ENCODE measurements around the gene RPS6KA1.
A peak's percentile ranks its signal among the peaks of the same experiment; 100 is the strongest.
"Not testable (repeated sequence)": the region's sequence is repeated elsewhere in the genome, so short reads cannot be mapped to it uniquely, and the experiment has no call there.

Gene RPS6KA1

DNA sequence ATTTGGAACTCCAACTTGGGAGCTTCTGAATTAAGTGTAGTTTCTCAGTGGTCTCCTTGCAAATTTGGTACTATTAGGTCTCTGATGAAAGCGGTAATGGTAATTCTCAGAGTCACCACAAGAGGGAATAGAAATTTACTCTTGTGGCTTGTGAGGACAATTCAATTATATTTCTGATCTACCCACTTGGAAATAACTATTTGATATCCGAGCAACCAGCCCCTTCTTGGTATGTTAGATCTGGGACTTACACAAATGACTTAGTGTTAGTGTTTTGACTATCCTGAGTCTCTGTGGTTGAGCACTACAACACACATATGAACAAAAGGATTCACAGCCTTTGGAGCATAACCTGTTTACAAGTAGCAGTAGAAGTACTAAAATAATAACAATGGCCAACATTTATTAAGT lies 68.1 kb downstream of the RPS6KA1 start:
- H3K4me3 ChIP-seq (ENCODE audit: low read depth, low read length), result no peak overlapping the region
- in situ Hi-C loops (cut with HindIII; ENCODE audit: low sequenced_read_pairs), result no loop called here
- DNase-seq (ENCODE audit: low read depth, low spot score), result peak; percentile 68
- TF ChIP-seq, protein P1, sequence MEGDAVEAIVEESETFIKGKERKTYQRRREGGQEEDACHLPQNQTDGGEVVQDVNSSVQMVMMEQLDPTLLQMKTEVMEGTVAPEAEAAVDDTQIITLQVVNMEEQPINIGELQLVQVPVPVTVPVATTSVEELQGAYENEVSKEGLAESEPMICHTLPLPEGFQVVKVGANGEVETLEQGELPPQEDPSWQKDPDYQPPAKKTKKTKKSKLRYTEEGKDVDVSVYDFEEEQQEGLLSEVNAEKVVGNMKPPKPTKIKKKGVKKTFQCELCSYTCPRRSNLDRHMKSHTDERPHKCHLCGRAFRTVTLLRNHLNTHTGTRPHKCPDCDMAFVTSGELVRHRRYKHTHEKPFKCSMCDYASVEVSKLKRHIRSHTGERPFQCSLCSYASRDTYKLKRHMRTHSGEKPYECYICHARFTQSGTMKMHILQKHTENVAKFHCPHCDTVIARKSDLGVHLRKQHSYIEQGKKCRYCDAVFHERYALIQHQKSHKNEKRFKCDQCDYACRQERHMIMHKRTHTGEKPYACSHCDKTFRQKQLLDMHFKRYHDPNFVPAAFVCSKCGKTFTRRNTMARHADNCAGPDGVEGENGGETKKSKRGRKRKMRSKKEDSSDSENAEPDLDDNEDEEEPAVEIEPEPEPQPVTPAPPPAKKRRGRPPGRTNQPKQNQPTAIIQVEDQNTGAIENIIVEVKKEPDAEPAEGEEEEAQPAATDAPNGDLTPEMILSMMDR (IDR thresholded peaks at IDR 0.05; ENCODE audit: low read depth, low read length), result peak; percentile 59

DNA sequence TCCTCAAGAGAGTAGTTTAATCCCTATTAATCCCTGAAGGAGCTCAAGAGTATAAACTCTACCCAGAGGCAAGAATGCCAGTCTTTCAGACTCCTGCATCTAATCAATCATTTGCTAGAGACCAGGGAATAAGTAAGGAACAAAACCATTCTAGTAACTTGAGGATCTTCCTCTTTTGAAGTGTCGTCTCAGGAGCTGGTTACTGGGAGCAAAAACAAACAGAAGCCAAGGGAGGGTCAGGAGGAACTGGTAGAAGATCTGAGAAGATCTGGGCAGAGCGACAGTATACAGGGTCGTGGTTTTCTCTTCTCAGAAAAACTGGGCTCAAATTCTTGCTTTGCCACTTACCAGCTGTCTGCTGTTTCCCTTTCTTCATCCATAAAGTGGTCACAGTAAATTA lies 69.3 kb downstream of the RPS6KA1 start:
- in situ Hi-C loops (cut with HindIII; ENCODE audit: low sequenced_read_pairs), result no loop called here
- DNase-seq (ENCODE audit: low read depth, low spot score), result no peak
- TF ChIP-seq, protein P1 (IDR thresholded peaks at IDR 0.05; ENCODE audit: low read depth, low read length), result no peak
- no peak overlapping the region for H3K4me3 ChIP-seq (ENCODE audit: low read depth, low read length)

DNA sequence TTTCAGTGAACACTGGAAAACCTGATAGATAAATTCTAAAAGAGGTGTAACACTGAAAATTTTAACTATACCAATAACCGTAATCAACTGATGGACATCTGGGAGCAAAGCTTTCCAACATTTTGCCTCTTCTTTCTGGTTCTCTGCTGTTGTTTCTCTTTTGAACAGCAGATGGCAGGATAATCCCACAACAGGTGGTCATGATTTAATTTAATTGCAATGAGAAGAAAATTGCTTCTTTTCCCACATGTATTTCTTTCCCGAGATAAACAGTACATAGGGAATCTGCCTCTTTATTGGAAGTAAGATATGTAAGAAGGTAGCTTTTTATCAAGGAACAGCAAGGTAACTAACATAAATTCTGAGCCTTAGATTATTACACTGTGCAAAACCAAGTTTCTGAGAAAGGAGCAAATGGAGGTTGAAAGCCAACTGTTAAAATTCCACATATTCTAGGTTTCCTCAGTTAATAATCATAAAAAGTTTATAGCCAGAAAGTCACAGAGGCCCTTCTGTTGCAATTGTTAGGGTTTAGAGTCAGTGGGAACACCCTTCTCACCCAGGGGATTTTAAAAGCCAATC lies 72.9 kb downstream of the RPS6KA1 start:
- TF ChIP-seq, protein P1 (IDR thresholded peaks at IDR 0.05; ENCODE audit: low read depth, low read length), result peak; percentile 76
- peak; percentile 68 for DNase-seq (ENCODE audit: low read depth, low spot score)
- in situ Hi-C loops (cut with HindIII; ENCODE audit: low sequenced_read_pairs), result no loop called here
- H3K4me3 ChIP-seq (ENCODE audit: low read depth, low read length), result no peak overlapping the region

DNA sequence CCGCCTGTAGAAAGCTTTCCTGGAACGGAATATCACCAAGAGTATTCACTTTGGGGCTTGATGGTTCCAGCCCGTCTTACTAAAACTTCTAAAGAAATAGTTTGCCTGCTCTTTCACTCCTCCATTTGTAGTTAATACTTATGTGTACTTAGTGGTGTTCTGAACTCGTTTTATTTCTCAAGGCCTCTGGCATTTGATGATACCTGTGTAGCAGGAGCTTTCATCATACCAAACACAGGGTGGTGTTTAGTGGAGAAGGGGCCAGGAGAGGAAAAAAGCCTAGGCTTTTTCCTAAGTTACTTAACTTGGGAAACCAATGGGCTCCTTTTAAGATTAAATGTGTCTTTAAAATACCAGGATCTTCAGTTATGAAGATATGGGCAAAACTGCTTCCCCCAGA lies 74.3 kb downstream of the RPS6KA1 start:
- H3K4me3 ChIP-seq (ENCODE audit: low read depth, low read length), result no peak overlapping the region
- in situ Hi-C loops (cut with HindIII; ENCODE audit: low sequenced_read_pairs), result no loop called here
- no peak for DNase-seq (ENCODE audit: low read depth, low spot score)
- TF ChIP-seq, protein P1 (IDR thresholded peaks at IDR 0.05; ENCODE audit: low read depth, low read length), result no peak

DNA sequence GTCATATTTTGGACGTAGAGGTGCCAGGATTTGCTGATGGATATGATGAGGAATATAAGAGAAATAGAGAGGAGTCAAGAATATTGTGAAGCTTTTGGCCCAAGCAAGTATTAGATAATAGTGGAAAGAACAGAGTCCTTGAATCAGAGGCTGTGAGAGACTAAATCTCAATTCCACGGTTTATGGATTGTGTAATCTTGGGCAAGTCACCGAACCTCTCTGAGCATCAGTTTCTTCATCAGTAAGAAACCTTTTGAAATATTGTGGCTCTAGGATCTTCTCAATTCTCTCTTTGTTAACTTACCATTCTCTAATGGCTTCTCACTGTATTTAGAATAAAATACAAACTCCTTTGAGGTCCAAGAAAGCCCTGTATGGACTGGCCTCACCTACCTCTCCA lies 77.6 kb downstream of the RPS6KA1 start:
- no peak overlapping the region for H3K4me3 ChIP-seq (ENCODE audit: low read depth, low read length)
- in situ Hi-C loops (cut with HindIII; ENCODE audit: low sequenced_read_pairs), result no loop called here
- DNase-seq (ENCODE audit: low read depth, low spot score), result no peak
- TF ChIP-seq, protein P1 (IDR thresholded peaks at IDR 0.05; ENCODE audit: low read depth, low read length), result no peak

DNA sequence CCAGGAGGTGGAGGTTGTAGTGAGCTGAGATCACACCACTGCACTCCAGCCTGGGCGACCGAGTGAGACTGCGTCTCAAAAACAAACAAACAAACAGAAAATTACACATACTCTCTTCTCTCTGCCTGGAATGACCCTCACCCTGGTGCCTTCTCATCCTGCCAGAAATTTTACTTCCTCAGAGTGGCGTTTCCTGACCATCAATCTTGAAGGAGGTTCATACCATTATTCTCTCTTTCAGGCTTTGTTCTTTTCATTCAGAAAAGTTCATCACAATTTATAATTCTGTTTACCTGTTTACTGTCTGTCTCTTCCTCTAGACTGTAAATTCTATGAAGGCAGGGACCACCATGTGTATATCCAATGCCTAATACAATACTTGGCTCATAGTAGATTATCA lies 79.3 kb downstream of the RPS6KA1 start:
- in situ Hi-C loops (cut with HindIII; ENCODE audit: low sequenced_read_pairs), result no loop called here
- DNase-seq (ENCODE audit: low read depth, low spot score), result no peak
- TF ChIP-seq, protein P1 (IDR thresholded peaks at IDR 0.05; ENCODE audit: low read depth, low read length), result no peak
- no peak overlapping the region for H3K4me3 ChIP-seq (ENCODE audit: low read depth, low read length)

DNA sequence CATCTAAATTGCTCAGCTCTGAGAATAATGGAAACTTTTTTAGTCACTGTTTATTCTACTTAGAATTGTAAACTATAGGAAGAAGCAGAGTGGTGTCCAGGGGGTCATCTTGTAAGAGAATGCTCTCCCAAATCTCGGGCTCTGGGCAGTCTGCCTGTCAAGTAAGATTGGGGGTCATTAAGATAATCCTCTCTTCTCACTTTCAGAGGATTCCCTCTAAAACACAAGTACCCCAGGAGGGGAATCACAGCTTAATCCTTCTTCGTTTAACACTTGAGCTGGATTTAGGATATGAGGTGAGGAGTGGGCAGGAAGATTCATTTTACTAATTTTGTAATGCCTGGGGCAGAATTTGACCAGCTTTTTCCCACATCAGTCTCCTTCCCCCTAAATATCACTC lies 81.2 kb downstream of the RPS6KA1 start:
- DNase-seq (ENCODE audit: low read depth, low spot score), result no peak
- in situ Hi-C loops (cut with HindIII; ENCODE audit: low sequenced_read_pairs), result no loop called here
- TF ChIP-seq, protein P1 (IDR thresholded peaks at IDR 0.05; ENCODE audit: low read depth, low read length), result no peak
- H3K4me3 ChIP-seq (ENCODE audit: low read depth, low read length), result no peak overlapping the region

DNA sequence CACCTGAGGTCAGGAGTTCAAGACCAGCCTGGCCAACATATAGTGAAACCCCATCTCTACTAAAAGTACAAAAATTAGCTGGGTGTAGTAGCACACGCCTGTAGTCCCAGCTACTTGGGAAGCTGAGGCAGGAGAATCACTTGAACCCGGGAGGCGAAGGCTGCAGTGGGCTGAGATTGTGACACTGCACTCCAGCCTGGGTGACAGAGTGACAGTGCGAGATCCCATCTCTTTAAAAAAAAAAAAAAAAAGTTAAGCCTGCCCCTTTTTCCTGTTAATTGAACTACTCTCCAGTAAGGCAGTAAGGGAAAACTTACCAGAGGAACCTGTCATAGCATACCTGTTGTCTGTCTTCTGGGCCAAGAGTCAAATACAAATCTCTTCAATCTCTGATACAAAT lies 83.1 kb downstream of the RPS6KA1 start:
- H3K4me3 ChIP-seq (ENCODE audit: low read depth, low read length); DNase-seq (ENCODE audit: low read depth, low spot score); in situ Hi-C loops (cut with HindIII; ENCODE audit: low sequenced_read_pairs): not testable (repeated sequence)

Measured in astrocyte of the spinal cord (primary cell).